GM19468 (cell line): Measurements from ENCODE around the gene MAPKAPK5.
A peak's percentile ranks its signal among the peaks of the same experiment; 100 is the strongest.
"Not testable (repeated sequence)": the region's sequence is repeated elsewhere in the genome, so short reads cannot be mapped to it uniquely, and the experiment has no call there.

Experiments used
- ATAC-seq: cut with Tn5 transposase; IDR thresholded peaks from one replicate; pipeline ENCODE4 v1.9.1; 2021; ENCODE audit warnings: mild to moderate bottlenecking, moderate library complexity, moderate number of reproducible peaks; ENCODE audit not compliant: unreplicated experiment; ENCODE audit errors: extremely low read depth

MAPKAPK5 gene

GRCh38 chr12:111841750-111842555 is at the start of gene MAPKAPK5:
MAPKAPK5 (plus strand) TSS chr12:111842228; CDS start chr12:111842734, 506 bp downstream.
- peak; percentile 79 for ATAC-seq

DNA sequence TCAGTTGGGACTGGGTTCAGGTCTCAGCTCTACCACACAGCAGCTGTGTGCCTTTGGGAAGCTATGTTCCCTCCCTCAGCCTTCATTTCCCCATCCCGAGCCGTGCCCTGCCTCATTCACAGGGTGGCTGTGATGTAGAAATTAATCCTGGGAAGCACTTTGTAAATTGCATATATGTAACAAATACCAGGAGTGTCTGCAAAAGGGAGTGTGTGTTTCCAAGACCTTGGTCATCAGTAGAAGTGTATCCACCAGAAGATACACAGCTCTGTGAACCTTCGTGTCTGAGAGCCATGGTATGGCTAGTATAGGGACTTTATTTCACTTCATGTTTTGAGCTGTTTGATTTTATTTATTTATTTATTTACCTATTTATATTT is 49.2 kb upstream of the MAPKAPK5 start:
- no peak for ATAC-seq

DNA sequence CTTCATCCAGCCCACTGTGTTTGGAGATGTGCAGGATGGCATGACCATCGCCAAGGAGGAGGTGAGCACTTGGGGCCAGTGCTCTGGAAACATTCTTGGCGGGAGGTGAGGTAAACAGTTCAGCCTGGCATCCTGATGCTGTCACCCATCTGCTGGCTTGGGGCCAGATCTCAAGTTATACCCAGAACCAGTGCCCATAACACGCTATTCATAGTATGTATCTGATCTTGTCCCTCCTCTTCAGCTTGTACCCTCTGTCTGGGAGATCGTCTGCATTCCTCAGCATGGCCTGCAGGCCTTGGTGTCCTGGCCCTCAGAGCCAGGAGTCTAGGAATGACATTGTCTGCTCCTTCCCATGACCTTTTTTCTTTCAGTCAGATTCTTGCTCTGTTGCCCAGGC is 43.8 kb upstream of the MAPKAPK5 start:
- ATAC-seq = no peak

DNA sequence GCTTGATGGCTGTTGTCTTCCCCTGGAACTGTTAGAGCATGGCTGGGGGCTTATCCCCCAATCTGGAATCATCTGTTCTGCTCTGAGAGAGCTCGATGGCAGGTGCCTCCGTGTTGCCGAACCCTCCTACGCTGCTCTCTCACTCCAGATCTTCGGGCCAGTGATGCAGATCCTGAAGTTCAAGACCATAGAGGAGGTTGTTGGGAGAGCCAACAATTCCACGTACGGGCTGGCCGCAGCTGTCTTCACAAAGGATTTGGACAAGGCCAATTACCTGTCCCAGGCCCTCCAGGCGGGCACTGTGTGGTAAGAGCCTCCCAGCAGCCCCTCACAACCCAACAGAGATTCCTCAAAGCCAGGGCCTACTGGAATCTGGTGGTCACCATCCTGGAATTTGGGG is 42.3 kb upstream of the MAPKAPK5 start:
- ATAC-seq = no peak

DNA sequence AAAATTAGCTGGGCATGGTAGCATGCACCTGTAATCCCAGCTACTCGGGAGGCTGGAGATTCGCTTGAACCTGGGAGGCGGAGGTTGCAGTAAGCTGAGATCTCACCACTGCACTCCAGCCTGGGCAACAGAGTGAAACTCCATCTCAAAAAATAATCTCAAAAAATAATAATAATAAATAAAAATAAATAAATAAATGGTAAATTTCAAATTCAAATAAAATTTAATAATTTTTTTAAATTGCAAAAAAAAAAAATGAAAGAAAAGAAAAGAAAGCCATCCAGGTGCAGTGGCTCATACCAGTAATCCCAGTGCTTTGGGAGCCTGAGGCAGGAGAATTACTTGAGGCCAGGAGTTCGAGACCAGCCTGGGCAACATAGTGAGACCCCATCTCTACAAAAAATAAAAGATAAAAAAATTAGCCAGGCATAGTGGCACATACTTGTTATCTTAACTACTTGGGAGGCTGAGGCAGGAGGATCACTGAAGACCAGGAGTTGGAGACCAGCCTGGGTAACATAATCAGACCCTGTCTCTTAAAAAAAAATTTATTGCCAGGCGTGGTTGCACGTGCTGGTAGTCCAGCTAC is 38.9 kb upstream of the MAPKAPK5 start:
- no peak for ATAC-seq

GRCh38 chr12:111803851-111804250 is 38.2 kb upstream of the MAPKAPK5 start:
- ATAC-seq = no peak

GRCh38 chr12:111806304-111806703 is 35.7 kb upstream of the MAPKAPK5 start:
- no peak for ATAC-seq

DNA sequence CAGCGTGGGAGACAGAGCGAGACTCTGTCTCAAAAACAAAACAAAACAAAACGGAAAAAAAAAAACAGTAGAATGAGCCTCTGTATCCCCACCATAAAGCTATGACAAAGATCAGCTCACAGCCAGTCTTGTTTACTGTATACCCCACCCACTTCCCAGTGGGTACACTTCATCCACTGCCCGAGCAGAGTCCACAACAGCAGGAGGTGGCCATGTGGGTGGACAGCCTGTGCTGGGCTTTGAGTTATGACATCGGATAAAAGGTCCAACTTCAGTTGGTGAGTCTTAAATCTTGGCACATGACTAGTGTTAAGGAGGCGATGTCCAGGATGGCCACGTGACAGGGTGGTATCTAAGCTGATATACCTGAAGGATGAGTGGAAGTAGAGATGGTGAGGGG is 34.8 kb upstream of the MAPKAPK5 start:
- ATAC-seq = no peak

DNA sequence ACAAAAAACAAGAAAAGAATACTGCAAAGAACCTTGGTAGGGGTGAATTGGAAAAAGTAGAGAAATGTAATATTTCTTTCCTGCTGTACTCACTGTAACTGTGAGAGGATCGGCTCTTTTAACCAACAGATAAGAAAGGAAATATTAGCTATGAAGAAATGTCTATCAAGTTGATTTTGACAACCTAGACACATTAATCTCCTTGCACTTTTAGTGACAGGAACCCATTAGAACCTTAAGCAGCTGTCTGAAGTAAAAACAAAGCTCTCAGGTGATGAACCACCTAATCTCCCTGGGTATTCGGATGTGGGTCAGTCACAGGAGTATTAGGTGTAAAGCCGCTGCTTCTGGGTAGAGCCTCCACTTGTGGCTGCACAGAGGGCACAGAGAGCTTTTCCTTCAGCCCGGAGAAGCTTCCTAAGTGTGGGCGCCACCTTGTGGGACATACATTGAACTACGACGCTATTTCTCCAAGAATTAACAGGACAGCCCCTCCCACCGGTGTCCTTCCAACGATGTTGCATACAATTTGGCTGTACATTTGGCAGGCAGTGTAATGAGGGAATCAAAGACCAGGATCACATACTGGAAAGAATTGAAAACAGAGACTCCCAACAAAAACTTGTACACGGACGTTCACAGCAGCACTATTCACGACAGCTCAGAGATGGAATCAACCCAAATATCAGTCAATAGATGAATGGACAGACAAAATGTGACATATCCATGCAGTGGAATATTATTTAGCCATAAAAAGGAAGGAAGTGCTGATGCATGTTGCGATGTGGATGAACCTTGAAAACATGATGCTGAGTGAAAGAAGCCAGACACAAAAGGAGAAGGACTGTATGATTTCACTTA is 28.9 kb upstream of the MAPKAPK5 start:
- no peak for ATAC-seq

DNA sequence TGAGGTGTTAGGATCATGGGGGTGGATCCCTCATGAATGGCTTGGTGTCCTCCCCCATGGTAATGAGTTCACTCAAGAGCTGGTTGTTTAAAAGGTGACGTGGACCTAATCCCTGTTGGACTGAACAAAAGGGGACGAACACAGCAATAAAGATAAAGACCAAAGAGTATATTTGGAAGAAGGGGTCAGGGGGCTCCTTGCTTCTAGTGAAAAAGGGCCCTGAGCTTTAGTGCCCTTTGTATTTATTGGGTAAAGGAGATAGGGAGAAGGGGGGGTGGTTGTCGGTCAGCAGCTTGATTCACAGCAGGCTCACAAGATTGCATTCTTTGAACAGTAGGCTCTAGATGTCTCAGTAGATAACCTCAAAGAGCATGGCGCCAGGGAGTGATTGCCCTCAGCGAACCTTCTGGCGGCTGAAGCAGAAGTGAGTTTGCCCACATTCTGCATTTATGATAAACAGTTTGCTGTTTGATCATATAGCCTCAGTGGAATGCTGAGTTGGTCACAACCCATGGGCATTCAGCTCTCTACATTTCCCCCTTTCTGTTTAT is 25.9 kb upstream of the MAPKAPK5 start:
- ATAC-seq = no peak

- not testable (repeated sequence) for ATAC-seq
These were observed 25.1 kb upstream of the MAPKAPK5 start for GRCh38 chr12:111816898-111817297.

- ATAC-seq = no peak
These were observed 23.7 kb upstream of the MAPKAPK5 start for GRCh38 chr12:111818340-111818739.

DNA sequence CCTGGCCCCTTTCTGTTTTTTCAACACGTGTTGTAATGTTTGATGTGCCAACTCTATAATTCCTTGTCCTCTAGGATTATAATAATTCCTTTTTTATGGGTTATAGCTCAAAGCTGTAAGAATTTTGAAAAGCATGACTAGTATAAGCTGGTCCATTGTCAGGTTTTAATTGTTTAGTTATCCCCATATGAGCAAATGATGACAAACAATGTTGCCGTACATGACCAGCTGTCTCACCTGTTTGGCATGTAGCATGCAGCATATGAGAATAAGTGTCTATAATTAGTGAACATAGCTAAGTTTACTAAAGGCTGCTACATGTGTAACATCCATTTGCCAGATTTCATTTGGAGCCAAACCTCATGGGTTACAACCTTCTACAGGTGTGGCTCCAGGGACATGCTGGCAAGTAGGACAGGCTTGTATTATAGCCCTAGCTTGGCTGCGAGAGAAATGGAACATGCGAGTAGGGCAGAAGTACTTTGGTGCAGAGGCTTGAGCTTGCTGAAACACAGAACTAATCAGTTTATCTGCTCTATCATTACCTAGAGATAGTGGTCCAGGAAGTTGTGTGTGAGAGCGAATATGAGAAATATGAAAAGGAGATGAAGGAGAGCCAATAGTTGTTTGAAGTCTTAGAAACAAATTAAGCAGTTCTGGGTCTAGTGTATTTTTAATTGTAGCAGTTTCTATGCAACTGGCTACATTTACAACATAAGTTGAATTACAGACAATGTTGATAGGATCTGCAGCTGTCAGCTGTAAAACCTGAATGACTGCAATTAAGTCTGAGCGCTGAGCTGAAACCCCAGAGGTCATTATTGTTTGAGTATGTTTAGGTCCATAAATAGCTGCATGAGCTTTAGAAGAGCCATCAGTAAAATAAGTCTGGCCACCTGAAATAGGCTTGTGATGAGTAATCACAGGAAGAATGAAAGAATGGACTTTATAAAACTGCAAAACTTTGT is 22.6 kb upstream of the MAPKAPK5 start:
- ATAC-seq = no peak

- ATAC-seq = not testable (repeated sequence)
These were observed 21.2 kb upstream of the MAPKAPK5 start for GRCh38 chr12:111820828-111821227.

DNA sequence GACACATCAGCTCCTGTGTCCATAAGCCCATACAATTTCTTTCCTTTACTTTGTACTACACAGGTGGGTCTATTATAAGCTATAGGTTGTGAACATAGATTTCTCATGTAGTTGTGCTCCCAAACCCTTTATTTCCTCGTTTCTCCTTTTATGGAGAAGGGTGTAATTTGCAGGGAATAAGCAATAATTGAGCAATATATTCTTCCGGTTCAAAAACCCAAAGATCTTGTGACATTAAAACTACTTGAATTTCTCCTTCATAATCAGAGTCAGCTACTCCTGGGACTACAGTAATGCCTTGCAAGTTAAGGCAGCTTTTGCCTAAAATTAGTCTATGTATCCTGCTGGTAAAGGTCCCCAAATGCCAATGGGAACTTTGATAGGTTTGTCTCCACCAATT is 19.1 kb upstream of the MAPKAPK5 start:
- ATAC-seq = no peak

GRCh38 chr12:111823891-111824290 is 18.1 kb upstream of the MAPKAPK5 start:
- no peak for ATAC-seq

DNA sequence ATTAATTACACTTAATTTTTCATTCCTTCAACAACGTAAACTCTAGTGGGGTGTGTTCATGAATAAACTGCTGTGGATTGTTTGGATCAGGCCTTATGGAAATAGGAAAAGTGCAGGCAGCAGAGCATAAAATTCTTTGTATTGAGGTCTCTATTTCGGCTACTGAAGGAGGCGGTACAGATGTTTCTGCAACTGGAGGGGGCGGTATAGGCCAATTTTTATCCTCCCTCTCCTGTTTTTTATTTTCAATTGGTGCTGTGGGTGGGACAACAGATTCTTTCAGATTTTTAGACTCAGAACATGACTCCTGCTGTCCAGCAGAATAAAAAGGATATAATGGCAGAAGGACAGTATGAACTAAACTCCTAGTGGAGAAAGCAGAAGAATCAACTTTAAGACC is 17.7 kb upstream of the MAPKAPK5 start:
- not testable (repeated sequence) for ATAC-seq

DNA sequence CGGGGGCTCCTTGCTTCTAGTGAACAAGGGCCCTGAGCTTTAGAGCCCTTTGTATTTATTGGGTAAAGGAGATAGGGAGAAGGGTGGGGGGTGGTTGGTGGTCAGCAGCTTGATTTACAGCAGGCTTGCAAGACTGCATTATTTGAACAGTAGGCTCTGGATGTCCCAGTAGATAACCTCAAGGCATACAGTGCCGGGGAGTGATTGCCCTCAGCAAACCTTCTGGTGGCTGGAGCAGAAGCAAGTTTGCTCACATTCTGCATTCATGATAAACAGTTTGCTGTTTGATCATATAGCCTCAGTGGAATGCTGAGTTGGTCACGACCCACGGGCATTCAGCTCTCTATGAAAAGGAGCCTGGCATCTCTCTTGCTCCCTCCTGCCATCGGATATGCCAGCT is 16.5 kb upstream of the MAPKAPK5 start:
- ATAC-seq = no peak

DNA sequence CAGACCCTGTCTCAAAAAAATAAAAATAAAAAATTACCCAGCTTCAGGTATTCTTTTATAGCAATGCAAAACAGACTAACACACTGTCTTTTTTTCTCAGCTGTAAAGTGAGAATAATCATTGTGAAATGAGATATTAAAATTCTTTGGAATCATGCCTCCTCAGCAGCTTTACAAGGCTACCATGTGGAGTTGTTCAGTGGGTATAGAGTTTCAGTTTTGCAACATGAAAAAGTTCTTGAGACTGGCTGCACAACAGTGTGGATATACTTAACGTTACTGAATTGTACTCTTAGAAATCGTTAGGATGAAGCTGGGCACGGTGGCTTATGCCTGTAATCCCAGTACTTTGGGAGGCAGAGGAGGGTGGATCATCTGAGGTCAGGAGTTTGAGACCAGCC is 15.7 kb upstream of the MAPKAPK5 start:
- no peak for ATAC-seq

DNA sequence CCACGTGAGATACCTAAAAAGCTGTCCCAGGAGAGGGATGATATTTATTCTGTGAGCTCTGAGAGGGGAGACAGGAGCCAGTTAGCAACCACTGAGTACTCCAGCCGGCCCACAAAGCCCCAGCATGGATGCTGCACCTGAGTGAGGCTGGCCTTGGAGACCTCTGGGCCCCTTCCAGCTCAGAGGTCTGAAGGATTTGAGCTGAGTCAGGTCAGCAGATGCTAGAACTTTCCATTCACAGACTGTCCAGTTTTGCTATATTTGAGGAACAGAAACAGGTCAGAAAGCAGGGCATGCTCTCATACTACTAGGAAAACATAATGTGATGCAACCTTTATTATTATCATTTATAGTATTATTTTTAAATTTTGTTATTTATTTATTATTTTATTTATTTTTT is 15.0 kb upstream of the MAPKAPK5 start:
- no peak for ATAC-seq
